NCI-H1930 (cell line): ENCODE data around the gene GLT8D2.
"Not testable (repeated sequence)": the region's sequence is repeated elsewhere in the genome, so short reads cannot be mapped to it uniquely, and the experiment has no call there.

Experiments
- DNase-seq, 2 experiments: peaks; one replicate each; lab custom pipeline; 2025; lab: John Stamatoyannopoulos, UW

Gene GLT8D2

DNA sequence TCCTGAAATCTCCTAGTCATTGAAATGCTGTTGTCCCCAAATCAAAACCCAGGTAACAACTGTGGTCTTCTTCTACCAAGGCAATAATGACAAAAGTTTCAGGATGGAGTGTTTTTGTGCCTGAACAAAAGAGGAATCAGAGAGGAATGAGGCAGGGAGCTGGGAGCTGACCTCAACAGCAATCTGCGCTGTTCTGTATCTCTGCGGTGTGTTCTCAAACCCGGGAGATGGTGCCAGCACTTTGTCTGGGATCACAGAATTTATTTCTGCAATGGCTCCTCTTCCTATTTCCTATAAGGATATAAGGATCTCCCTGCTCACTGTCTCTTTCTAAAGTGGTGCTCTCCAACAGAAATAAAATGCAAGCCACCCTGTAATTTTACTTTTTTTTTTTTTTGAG is 449 bp upstream of the GLT8D2 start:
- no peak for DNase-seq

DNA sequence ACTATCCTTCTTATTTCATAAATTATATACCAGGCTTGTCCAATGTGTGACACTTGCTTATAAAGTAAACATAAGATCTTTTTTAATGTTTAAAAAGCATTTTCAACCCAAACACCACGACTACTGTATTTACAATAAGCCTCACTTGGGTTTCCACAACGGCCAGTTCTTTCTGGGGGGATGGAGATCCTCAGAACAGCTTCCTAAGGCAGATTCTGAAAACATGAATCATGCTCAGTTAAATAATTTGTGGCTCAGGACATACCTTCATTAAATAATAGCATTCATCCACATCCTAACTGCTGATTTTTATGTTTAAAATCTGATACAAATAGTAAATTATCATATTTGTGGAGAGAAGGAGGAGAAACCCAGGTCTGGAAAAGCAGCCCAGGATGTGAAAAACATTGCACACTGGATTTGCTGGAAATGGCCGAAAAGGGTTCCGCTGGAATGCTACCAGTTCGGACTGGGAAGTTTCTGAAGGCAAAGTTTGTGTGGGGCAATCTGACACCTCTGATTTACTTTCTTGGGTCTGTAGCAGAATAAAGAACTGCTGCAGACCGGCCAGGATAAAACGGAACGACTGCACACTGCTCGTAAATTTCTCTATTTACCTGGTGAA is 597 bp downstream of the GLT8D2 start:
- no peak for DNase-seq

- no peak for DNase-seq
Observed at GRCh38 chr12:104048811-104049210, 1.2 kb downstream of the GLT8D2 start.

DNA sequence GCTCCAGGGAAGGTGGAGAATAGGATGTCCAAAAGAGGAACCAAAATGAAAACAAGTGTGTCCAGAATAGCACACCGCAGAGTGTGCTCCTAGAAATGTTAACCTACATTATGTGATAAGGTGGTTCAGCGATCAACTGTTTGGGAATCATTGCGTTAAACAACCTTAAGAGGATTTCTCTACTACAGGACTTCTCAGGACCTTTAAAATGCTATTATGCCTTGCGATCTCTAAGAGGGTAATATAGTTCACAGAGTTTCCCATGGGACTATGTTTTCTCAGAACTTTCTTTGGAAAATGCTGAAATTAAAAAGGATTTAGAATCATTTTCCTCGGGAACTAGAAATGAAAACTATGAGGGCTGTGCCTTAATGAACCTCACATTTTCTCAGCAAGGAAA is 1.8 kb downstream of the GLT8D2 start:
- no peak for DNase-seq

DNA sequence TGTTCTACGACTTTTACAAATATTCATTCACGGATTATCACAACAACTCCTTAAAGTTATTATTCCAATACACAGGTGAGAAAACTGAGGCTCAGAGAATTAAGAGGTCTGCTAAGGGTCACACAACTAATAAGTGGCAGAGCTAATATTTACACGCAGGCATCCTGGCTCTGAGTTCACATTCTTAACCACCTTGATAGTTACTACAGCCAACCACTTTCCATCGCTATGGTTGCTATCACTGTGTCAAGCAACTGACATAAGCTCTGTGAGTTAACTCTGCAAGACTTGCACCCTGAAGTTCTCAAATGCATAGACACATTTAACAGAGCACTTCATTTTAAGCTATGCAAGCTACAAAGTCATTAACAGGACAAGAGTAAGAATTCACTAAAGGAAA is 3.7 kb downstream of the GLT8D2 start:
- no peak for DNase-seq

DNA sequence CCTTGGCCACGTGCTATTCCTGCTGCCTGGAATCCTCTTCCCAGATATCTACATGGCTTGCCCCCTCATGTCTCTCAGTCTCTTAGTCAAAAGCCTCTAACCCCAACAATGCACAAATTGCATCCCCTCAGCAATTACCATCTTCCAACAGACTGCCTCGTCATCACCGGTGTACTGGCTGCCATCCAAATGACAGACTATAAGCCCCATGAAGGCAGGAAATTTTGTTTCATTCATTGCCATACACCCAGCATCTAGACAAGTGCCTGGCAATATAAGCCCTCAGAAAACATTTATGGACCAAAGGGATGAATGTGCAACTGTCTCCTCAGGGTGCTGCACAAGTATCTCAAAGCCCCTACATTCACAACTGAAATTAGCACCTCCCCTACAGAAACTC is 5.8 kb downstream of the GLT8D2 start:
- DNase-seq, result no peak

GRCh38 chr12:104042580-104042979 is 7.4 kb downstream of the GLT8D2 start:
- no peak for DNase-seq

- not testable (repeated sequence) for DNase-seq
Observed at GRCh38 chr12:104039769-104040168, 10.2 kb downstream of the GLT8D2 start.

GRCh38 chr12:104036143-104036542 is 13.8 kb downstream of the GLT8D2 start:
- DNase-seq, result not testable (repeated sequence)

DNA sequence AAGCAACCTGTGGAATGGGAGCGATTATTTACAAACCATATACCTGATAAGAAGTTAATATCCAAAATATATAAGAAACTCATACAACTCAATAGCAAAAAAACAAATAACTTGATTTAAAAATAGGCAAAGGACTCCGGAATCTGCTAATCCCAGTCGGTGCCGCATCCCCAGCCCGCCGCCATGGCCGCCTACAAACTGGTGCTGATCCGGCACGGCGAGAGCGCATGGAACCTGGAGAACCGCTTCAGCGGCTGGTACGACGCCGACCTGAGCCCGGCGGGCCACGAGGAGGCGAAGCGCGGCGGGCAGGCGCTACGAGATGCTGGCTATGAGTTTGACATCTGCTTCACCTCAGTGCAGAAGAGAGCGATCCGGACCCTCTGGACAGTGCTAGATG is 19.4 kb downstream of the GLT8D2 start:
- DNase-seq, result not testable (repeated sequence)

GRCh38 chr12:104026841-104027599 is 23.0 kb downstream of the GLT8D2 start:
- DNase-seq, result no peak

DNA sequence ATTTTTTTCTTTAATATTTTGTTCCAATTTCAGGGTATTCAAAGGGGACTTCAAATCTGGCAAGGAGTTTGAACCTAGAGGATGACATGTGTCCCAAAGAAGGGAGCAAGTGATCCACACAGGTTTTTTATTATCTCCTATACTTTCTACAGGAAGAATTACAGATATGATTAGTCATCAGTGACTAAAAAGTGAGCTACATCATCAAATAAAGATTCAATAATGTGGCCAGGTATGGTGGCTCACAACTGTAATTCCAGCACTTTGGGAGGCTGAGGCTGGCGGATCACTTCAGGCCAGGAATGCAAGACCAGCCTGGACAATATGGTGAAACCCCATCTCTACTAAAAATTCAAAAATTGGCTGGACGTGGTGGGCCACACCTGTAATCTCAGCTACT is 24.2 kb downstream of the GLT8D2 start:
- DNase-seq, result no peak

DNA sequence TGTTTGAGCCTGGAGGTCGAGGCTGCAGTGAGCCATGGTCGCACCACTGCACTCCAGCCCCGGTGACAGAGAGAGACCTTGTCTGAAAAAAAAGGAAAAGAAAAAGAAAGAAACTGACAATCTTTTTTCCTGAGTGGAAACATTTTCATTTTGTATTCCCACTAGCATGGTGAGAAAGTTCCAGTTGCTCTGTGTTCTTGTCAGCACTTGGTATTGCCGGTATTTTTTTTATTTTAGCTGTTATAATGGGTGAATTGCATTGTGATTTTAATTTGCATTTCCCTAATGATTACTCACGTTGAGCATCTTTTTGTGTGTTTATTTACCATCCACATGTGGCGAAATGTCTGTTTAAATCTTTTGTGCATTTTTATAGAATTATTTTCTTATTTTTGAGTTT is 25.6 kb downstream of the GLT8D2 start:
- no peak for DNase-seq

DNA sequence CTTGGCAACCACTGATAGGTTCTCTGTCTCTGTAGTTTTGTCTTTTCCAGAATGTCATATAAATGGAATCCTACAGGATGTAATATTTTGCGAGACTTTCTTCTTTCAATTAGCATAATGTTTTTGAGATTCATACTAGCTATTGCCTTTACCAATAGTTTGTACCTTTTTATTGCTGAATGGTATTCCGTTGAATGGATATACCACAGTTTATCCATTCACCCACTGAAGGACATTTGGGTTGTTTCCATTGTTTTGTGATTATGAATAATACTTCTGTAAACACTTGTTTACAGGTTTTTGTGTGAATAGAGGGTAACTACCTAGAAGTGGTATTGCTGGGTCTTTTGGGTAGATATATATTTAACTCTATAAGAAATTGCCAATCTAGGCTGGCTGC is 26.3 kb downstream of the GLT8D2 start:
- no peak for DNase-seq

DNA sequence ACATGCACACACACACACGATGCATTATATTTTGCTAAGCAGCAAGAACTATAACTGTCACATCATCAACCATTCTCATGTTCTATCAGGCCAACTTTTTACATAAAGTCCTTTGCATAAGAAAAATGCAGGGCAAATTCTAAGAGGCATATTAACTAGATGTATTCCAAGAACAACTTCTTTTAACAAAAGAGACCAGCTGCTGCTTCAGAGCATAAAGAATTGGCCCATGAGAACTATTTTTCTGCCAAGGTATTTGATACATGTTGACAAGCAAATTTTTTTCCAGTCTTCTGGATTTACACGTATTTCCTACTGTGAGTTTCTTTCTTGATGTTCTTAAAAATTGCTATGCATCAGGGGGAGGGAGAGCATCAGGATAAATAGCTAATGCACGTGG is 27.2 kb downstream of the GLT8D2 start:
- DNase-seq, result no peak

DNA sequence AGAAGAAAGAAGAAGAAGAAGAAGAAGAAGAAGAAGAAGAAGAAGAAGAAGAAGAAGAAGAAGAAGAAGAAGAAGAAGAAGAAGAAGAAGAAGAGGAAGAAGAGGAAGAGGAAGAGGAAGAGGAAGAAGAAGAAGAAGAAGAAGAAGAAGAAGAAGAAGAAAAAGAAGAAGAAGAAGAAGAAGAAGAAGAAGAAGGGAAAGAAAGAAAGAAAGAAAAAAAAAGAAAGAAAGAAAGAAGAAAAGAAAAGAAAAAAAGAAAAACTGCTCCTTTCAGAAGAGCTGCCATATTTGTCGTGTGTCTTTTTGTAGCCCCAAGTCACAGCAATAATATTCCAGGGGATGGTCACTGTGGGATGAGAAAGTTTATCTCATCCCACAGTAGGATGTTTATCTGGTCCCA is 28.1 kb downstream of the GLT8D2 start:
- not testable (repeated sequence) for DNase-seq

DNA sequence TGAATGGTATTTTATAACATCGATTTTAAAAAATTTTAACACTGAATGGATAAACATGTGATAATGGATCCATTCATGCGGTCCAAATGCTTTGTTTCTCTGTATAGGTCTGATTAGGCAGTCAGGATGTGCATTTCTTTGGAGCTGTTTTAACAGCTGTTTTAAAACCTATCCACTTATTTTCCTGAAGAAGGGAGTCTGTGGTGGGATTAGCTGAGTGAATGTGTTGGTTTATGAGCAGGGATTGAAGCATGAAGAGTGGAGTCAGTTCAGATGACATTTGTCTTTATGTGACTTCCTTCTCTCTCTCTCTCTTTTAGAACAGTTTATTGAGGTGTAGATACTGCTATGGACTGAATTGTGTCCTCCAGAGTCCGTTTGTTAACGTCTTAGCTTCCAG is 37.7 kb downstream of the GLT8D2 start:
- DNase-seq, result no peak

DNA sequence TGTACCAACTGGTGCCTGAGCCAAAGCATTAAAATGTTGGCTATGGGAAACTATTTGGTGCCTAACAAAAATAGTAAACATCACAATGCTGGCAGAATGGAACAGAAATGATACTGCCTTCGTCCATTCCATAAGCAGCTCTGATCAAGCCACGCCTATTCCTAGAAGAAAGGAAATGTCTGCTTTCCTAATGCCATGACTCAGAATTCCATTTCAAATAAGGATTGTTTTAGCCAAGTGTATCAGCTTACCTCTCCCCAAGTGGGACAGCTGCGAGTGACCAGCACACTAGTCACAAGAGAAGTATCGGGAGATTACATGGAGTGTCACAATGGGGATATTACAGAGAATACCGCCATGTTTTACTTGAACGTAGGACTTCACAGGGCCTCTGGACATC is 38.7 kb downstream of the GLT8D2 start:
- DNase-seq, result no peak

GRCh38 chr12:104010606-104011169 is 39.3 kb downstream of the GLT8D2 start:
- DNase-seq, result no peak

DNA sequence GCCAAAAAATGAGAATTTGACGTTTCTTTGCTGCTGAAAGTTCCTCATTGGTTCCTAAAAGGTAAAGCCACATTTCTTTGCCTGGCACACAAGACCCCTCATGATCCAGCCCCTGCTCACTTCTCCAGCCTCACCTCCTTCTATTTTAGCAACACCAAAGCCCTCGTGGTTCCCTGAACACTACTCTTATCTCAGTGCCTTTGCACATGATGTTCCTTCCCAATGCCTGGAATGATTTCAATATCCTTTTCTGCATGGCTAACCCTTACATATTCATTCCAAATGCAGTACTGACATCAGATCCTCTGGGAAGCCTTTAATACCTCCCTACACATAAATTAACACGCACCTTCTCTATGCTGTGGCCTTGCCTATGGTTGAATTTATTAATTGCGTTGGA is 39.9 kb downstream of the GLT8D2 start:
- DNase-seq, result no peak

DNA sequence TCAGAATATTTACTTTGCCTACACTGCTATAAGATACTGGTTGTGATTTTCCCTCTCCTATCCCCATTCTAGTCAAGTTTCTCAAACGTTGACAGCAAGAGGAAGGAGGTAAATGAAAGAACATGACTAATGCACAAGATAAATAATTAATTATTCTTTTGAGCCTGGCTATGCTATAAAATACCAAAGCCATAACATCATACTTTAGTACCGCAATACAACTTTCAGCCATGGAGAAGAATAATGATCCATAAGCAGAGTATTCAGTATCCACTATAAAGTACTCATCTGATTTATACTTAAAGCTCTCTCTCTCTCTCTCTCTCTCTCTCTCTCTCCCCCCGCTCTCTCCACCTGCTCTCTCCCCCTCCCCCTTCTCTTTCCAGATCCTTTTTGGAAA is 43.1 kb downstream of the GLT8D2 start:
- no peak for DNase-seq

DNA sequence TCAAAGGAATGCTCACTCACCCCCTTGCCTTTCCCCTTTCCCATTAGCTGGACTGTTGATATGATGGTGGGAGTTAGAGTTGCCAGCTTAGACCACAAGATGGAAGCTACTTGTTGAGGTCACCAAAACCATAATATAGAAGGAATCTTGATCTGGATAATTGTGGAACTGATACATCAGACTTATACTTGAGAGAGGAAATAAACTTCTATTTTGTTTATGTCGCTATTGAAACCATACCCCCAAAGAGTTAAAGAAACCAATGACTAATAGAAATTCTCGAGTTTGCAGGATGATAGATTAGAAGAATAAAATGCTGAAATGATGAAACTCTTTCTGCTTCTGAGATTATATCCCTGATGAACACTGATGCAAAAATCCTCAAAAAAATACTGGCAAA is 46.4 kb downstream of the GLT8D2 start:
- DNase-seq, result no peak

DNA sequence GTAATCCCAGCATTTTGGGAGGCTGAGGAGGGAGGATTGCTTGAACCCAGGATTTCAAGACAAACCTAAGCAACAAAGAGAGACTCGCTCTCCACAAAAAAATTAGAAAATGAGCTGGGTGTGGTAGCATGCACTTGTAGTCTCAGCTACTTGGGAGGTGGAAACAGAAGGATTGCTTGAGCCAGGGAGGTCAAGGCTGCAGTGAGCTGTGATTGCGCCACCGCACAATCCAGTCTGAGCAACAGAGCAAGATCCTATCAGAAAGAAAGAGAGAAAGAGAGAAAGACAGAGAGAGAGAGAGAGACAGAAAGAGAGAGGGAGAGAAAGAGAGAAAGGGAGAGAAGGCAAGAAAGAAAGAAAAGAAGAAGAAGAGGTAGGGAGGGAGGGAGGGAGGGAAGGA is 47.3 kb downstream of the GLT8D2 start:
- no peak for DNase-seq
